Germinal center (tissue), 1 donor: ENCODE data around the gene TMEM242.

Experiments
- DNase-seq: peaks from one replicate; pipeline ENCODE4 v3.0.0; 2012; ENCODE audit warnings: mixed read lengths, low spot score

Gene TMEM242

DNA sequence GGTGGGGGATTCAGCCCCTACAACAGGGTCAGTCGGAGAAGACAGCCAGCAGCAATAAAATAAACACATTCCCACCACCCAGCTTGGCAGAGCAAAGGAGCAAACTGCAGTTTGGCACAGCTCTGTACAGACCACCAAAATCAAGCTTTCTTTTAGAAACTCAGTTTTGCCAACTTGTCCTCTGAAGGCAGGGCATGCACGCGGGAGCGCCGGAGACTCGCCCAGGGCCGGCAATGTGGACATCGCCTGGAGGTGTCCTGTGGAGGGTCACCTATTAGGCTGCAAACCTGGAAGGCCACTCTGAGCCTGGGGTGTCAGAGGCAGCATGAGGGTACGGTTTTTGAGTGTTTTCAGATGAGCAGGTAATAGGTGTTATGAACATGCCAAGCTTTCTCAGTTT is 34.7 kb downstream of the TMEM242 start:
- no peak for DNase-seq

DNA sequence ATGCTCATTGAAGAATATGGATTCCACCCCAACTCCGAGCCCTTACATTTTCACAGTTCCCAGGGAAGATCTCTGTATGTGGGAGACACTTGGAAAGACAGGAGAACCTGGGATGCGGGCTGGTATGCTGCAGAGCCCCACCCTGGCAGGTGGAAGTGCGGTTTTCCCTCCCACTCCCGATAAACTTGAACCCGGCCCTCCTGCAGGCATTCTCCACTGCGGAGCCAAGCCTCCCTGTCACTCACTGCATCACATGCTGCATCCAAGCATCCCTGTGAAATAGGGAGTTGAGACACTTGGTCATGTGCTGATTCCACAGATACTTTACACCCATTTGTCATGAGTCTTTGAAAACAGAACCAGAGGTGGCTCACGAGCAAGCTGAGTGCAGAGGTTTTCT is 35.4 kb downstream of the TMEM242 start:
- no peak for DNase-seq

DNA sequence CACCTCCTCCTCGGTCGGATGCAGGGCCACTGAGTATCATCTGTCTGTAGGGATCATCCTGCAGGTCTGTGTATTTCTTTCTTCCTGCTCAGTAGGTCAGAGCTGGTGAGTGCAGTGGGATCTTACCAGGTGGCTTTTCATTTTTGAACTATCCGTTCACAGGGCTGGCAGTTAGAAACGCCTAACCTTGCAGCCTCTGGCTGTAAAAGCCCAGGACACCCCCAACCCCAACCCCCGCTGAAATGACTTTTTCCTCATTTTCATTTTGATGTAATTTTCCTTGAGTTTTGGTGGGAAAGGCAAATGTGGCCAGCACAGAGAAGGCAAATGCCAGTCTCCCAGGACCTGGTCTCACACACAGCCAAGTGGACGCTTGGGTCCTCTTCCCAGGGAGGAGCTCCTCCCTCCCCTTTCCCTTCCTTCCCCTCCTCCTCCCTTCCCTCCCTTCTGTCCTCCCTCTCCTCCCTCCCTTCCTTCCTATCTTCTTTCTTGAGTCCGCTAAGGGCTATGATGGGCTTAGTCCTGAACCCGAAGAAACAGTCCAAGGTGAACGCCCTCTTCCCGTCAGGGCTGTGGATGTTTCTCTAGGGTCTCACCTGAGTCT is 36.0 kb downstream of the TMEM242 start:
- DNase-seq: no peak

DNA sequence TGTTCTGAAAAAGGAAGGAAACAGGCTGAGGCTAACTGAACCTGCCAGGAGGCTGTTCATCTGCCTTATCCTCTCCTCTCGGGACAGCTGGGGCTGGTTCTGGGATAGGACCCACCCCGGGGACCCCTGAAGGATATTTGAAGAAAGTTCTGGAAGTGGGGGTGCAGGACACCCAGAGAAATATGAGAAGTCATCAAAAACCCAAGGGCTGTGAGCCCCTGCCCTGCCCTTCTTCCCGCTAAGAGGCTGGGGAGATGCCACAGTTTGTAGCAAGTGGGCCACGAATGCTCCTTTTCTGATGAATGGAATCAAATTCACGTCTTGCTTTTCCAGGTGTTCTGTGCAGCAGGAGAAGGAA is 37.9 kb downstream of the TMEM242 start:
- DNase-seq: no peak

- DNase-seq: no peak
Observed at GRCh38 chr6:157284738-157285421, 38.4 kb downstream of the TMEM242 start.

DNA sequence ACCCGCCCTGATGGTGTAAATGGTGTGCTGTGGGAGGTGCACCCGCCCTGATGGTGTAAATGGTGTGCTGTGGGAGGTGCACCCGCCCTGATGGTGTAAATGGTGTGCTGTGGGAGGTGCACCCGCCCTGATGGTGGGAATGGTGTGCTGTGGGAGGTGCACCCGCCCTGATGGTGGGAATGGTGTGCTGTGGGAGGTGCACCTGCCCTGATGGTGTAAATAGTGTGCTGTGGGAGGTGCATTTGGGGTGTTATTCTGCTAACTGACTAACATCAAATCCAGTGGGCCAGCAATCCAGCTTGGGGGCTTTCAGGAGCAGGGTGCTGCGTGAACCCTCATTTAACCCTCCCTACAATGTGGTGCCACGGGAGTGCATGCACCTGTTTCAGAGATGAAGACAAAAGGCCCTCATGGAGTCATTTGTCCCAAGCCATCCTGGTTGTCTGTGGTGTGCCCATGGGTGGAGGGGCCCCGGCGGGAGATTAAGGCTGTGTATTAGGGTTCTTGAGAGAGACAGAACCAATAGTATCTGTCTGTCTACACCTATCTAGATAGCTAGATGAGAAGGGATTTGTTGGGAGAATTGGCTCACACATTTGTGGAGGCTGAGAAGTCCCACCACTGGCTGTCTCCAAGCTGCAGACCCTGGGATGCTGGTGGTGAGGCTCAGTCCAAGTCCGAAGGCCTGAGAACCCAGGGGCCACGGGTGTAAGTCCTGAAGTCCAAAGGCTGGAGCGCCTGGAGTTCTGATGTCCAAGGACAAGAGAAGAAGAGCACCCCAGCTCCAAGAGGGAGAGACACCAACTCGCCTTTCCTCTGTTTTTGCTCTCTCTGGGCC is 39.2 kb downstream of the TMEM242 start:
- DNase-seq: no peak

- DNase-seq: no peak
Observed at GRCh38 chr6:157283330-157283898, 39.9 kb downstream of the TMEM242 start.

DNA sequence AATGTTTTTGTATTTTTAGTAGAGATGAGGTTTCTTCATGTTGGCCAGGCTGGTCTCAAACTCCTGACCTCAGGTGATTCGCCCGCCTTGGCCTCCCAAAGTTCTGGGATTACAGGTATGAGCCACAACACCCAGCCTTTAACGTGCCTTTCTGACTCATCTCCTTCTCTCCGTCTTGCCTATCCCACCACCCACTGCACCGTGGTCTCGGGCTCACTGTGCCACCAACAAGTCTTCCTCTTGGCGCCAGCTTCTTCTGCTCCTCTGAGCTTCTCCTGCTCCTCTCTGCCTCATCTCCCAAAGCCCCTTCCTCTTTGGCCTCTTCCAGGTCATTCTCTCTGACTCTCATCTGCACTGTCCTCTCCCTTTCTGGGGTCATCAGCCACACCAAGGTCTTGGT is 41.0 kb downstream of the TMEM242 start:
- DNase-seq: no peak

- no peak for DNase-seq
Observed at GRCh38 chr6:157281570-157281969, 41.7 kb downstream of the TMEM242 start.

DNA sequence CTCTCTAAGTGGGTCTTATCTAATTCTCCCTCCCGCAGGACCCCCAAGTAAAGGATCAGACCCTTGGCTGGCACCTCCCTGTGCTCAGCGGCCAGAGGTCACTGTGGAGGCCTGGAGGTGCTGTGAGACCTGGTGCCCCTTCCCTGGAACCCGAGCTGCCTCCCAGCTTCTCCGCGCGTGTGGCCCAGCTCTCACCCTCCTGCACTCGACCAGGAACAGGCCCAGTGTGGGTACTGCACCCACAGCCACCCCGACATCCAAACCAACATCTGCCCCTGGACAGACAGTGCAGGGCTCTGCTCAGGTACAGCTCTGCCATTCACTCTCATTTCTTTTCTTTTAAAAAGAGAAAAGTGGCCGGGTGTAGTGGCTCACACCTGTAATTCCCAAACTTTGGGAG is 42.4 kb downstream of the TMEM242 start:
- DNase-seq: no peak

GRCh38 chr6:157280157-157280556 is 43.2 kb downstream of the TMEM242 start:
- DNase-seq: no peak

DNA sequence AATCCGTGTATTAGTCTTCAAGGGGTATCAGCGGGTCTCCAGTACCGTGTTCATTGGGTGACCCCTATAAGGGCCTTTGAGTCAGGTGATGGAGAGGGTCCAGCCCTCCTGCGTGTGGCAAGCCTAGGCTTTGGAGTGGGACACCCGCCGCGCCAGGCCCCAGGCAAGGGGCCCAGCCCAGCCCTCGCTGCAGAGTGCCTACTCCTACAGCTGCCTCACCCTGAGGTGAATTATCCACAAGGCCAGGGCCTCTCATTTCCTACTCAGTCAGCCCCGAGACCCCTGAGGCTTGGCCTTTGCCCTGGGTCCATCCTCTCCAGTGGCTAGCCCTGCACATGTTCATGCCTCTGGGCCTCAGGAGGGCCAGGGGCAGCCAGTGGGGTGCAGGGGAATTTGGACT is 45.1 kb downstream of the TMEM242 start:
- DNase-seq: no peak

- DNase-seq: no peak
Observed at GRCh38 chr6:157276731-157277130, 46.6 kb downstream of the TMEM242 start.

DNA sequence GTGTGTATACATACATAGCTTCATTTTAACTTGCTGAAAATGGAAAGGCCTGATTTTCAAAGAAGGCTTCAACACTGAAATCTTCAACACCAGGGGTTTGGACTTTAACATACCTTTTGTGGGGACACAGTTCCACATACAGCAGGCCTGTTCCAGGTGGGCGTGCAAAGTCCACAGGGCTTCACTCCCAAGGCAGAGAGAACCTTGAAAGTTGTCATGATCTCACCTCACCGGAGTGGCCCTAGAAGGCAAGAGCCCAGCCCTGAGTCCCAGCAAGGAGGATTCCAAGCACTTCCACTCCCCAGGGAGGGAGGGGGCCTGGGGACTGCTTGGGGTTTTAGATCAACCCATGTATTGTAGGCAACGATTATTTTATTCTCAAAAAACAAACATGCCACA is 47.2 kb downstream of the TMEM242 start:
- no peak for DNase-seq

DNA sequence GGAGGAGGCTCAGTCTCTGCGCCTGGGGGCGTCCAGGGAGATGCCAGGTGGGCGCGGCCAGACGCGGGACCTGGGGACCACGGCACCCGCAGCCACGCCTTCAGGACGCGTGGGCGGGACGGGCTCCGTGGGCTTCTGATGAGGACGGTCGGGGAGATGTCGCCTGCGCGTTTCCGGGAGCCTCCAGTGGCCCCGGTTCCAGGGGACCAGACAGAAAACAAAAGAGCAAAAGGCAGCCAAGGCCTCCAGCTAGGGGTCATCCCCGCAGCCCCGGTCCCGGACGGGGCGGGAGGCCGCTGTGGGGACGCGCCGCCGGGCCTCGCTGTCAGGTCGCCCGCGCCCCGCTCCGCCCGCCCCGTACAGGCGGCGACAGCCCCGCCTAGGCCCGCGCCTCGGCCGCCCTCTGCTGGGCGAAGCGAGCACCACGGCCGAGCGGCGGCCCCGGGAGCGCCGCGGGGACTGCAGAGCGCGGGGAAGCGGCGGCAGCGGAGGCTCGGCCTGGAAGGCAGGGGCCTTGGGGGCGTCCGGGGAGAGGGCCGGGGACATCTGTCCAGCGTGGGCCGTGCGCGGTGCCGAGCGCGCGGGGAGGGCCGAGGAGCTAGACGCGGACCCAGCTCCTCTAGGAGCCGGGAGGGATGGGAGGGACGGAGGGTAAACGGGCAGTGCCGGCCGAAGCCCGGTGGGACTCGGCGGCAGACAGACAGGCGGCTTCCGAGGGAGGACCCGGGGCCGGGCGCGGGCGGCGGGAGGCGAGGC is 48.7 kb downstream of the TMEM242 start:
- peak; percentile 90 for DNase-seq

DNA sequence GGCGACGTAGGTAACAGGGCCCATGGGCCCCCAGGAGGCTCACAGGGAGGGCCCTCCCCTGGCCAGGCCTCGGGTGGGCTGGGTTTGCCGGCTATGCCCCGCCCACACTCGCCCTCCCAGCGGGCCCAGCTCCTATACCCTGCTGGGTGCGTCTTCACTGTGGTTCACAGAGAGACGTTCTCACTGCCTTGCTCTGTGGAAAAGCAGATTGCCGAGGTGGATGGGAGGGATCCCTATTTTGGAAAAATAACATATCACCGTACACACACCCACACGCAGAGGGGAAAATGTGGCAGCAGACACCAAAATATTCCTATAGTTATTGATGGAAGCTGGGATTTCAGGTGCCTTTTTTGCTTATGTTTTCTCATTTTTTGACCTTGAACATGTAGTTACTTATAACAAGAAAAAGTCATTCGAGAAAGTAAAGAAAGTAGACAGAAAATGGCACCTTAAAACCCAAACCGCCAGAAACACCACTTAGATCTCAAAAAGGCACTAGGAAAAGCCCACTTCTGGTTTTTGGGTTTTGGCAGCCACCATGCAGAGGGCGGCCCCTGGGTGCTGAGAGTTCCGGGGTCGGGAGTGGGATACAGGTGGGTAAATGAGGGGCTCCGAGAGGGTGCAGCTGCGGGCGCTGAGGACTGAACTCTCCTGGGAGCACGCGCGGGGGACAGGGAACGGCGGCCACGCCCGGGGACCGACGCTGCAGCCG is 49.4 kb downstream of the TMEM242 start:
- peak; percentile 91 for DNase-seq

DNA sequence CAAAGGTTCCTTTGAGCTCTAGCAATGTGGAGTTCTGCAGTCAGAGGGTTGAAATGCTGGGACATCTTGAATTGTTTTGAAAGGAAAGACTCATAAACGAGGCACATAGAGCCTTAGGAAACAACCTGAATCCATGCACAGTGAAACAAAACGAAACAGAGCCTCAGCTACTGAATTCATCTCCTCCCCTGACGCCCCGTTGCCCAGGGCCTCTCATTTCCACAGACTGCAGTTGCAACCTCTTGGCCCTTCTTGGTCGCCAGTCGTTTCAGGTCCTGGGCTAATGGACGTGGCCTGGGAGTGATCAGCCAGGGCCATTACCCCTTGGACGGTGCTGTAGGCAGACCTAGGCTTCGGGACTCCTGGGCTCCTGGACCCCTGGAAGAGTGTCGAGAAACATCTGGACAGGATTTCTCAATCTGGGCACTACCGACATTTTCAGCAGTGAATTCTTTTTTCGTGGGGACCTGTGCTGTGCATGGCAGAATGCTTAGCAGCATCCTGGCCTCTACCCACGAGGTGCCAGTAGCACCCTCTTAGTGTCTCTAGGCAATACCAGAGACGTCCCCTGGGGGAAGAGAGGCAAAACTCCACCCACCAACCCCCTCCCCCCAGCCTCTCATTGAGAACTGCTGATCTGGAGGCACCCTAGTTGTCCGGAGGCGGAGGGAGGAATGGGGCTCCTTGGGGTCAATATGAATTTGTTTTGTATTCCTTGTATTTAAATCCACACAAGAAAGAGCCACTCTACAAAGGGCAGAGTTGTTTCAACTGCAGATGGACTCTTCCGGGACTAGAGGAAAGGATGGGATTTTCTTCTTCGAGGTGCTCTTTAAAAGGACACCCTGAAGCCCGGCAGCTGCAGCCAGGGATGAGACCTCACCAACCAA is 50.2 kb downstream of the TMEM242 start:
- peak; percentile 66 for DNase-seq

GRCh38 chr6:157272372-157272771 is 50.9 kb downstream of the TMEM242 start:
- no peak for DNase-seq

DNA sequence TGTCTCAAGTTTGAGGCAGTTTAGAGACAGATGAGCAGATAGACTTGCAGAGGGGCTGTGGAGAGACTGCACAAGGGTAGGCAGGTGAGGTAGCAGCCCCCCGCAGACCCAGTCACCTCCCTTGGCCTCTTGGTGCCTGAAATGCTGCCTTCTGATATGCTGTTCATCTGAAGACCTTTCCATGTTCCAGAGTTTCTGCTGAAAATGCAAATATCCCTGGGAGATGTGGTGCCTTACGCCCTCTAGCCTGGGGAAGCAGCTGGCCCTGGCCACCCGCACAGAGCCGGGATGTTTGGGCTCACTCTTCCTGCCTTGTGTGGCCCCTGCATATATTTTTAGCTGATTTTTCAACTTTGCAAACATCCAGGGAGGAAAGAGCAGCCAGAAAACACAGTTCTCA is 51.4 kb downstream of the TMEM242 start:
- no peak for DNase-seq

DNA sequence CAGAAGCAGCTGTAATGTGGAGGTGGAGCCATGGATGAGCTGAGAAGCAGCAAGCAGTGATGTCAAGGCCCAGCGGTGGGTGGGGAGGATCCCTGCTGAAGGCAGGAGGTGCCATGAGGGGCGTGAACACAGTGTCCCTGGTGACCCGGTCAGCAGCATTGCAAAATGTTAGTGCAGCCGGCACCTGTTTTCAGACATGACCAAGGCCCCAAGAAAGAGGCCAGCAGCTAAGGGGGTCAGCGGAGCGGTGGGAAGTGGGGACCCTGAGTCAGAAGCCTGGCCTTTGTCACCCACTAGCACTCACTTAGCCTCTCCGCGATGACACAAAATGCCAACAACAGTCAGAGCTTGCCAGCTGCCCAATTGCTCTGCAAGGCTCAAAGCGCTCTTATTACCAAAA is 51.9 kb downstream of the TMEM242 start:
- no peak for DNase-seq

GRCh38 chr6:157270916-157271315 is 52.4 kb downstream of the TMEM242 start:
- DNase-seq: no peak
